T-helper 2 cell treated with Interferon-gamma antibody and Interleukin-4, amounts not matched to agents 100 ng/mL and 5 ng/mL, for 36 hours (primary cell): ENCODE data around the gene TNK1. TPM values are rescaled to one million over a fixed set of nuclear protein-coding genes. Genes with fewer than 3 reads are reported as not detected.
"Not testable (repeated sequence)": the region's sequence is repeated elsewhere in the genome, so short reads cannot be mapped to it uniquely, and the experiment has no call there.

Experiments
- intact Hi-C: fragments of 100-400 bp; cut with micrococcal nuclease; formaldehyde crosslinking; loops from one replicate; pipeline ENCODE4 v1.15.1; 2023
- total RNA-seq: library from RNA; stranded (reverse); gene quantifications from 2 replicates; pipeline ENCODE4 v1.2.3, GENCODE V29; 2022

TNK1 gene
- total RNA-seq, 1 donor from 2014 or later, result 1.4 TPM

- intact Hi-C loops, result loop anchor here (5.0 to 10.0 kb wide), 4 partner anchors 47 to 333 kb away; partner anchors contain the start of genes EIF5A, POLR2A, SLC35G6 and TMEM256
These were observed 26.5 kb upstream of the TNK1 start for GRCh38 chr17:7354262-7354843.

- intact Hi-C loops, result loop anchor here (10.0 kb wide), 1 partner anchor 130 kb away; the partner anchor contains the start of genes POLR2A and SLC35G6
These were observed 25.8 kb upstream of the TNK1 start, which contains the start of gene TMEM95 for GRCh38 chr17:7355053-7355452. Gene TMEM95, plus strand, starts transcription at chr17:7355156. Its CDS starts 49 bp downstream, at chr17:7355205.

GRCh38 chr17:7355573-7355972 is 25.3 kb upstream of the TNK1 start:
- intact Hi-C loops, result loop anchor here (10.0 kb wide), 1 partner anchor 129 kb away; the partner anchor contains the start of genes POLR2A and SLC35G6

GRCh38 chr17:7356072-7356549 is 24.8 kb upstream of the TNK1 start:
- intact Hi-C loops, result loop anchor here (1.0 to 10.0 kb wide), 3 partner anchors 79 to 205 kb away; partner anchors contain the start of genes POLR2A, SENP3, SLC35G6 and TMEM102

- intact Hi-C loops, result loop anchor here (1.0 to 10.0 kb wide), 3 partner anchors 79 to 205 kb away; partner anchors contain the start of genes POLR2A, SENP3, SLC35G6 and TMEM102
These were observed 24.1 kb upstream of the TNK1 start for GRCh38 chr17:7356756-7357155.

- intact Hi-C loops, result loop anchor here (10.0 kb wide), 1 partner anchor 127 kb away; the partner anchor contains the start of genes POLR2A and SLC35G6
These were observed 23.5 kb upstream of the TNK1 start for GRCh38 chr17:7357381-7357780.

GRCh38 chr17:7361906-7362305 is 19.0 kb upstream of the TNK1 start:
- intact Hi-C loops, result no loop called here

- intact Hi-C loops, result no loop called here
These were observed 17.6 kb upstream of the TNK1 start for GRCh38 chr17:7363311-7363710.

GRCh38 chr17:7365963-7366362 is 14.9 kb upstream of the TNK1 start:
- intact Hi-C loops, result not testable (repeated sequence)

GRCh38 chr17:7367083-7367482 is 13.8 kb upstream of the TNK1 start:
- intact Hi-C loops, result no loop called here

GRCh38 chr17:7367918-7368598 is 12.8 kb upstream of the TNK1 start:
- intact Hi-C loops, result no loop called here

GRCh38 chr17:7368599-7368994 is 12.3 kb upstream of the TNK1 start:
- intact Hi-C loops, result not testable (repeated sequence)

GRCh38 chr17:7369825-7370224 is 11.1 kb upstream of the TNK1 start:
- intact Hi-C loops, result no loop called here

GRCh38 chr17:7370853-7371252 is 10.0 kb upstream of the TNK1 start:
- intact Hi-C loops, result no loop called here

- intact Hi-C loops, result no loop called here
These were observed 6.5 kb upstream of the TNK1 start for GRCh38 chr17:7374353-7374752.

GRCh38 chr17:7379134-7379533 is 1.8 kb upstream of the TNK1 start:
- intact Hi-C loops, result no loop called here

- intact Hi-C loops, result no loop called here
These were observed 568 bp upstream of the TNK1 start for GRCh38 chr17:7380321-7380720.

- intact Hi-C loops, result no loop called here
These were observed 2.0 kb downstream of the TNK1 start for GRCh38 chr17:7382901-7383300.

GRCh38 chr17:7383371-7383741 is 2.5 kb downstream of the TNK1 start:
- intact Hi-C loops, result no loop called here

GRCh38 chr17:7383742-7384488 is 3.0 kb downstream of the TNK1 start:
- intact Hi-C loops, result no loop called here

GRCh38 chr17:7384489-7385081 is 3.7 kb downstream of the TNK1 start:
- intact Hi-C loops, result no loop called here
